Natural killer cell (primary cell): Measurements from ENCODE around the gene DNPH1. TPM values are rescaled to one million over a fixed set of nuclear protein-coding genes. Genes with fewer than 3 reads are reported as not detected.

Source experiments
- ATAC-seq, 3 donors: fragments of 150-1000 bp in 2 of 3; fragments of 200-7000 bp in 1 of 3; cut with Tn5 transposase; 1 replicate in 1 of 3; 2 replicates in 2 of 3; pipeline ENCODE4 v1.10.0; 2021; ENCODE audit warnings: mild to moderate bottlenecking in 2 of 3, moderate library complexity in 2 of 3
- DNase-seq, 2 donors: peaks; one replicate each; pipeline versions ENCODE4 v3.0.0 to v3.0.0-alpha.2; 2013 to 2021; ENCODE audit warnings: mixed read lengths in 1 of 2
- H3K27ac ChIP-seq: one replicate; pipeline ENCODE4 v1.5.1; 2013; ENCODE audit warnings: mild to moderate bottlenecking, low read length
- H3K27me3 ChIP-seq: one replicate; pipeline ENCODE4 v1.6.1; 2013; ENCODE audit warnings: low read length; ENCODE audit not compliant: control insufficient read depth, insufficient read depth
- H3K36me3 ChIP-seq: one replicate; pipeline ENCODE4 v1.6.1; 2013; ENCODE audit warnings: low read length; ENCODE audit not compliant: control insufficient read depth, insufficient read depth
- H3K4me1 ChIP-seq: one replicate; pipeline ENCODE4 v1.6.1; 2013; ENCODE audit warnings: low read length; ENCODE audit not compliant: control insufficient read depth, insufficient read depth
- H3K4me3 ChIP-seq: one replicate; pipeline ENCODE4 v1.5.1; 2013; ENCODE audit warnings: low read length
- H3K9me3 ChIP-seq: one replicate; pipeline ENCODE4 v1.6.1; 2013; ENCODE audit warnings: low read length; ENCODE audit not compliant: control insufficient read depth, insufficient read depth
- H3K27ac Mint-ChIP-seq, 2 donors: one replicate each; pipeline ENCODE4 v1.8.0; 2022; ENCODE audit warnings: mild to moderate bottlenecking in 2 of 2, mixed read lengths in 2 of 2, moderate library complexity in 1 of 2
- H3K27me3 Mint-ChIP-seq, 2 donors: one replicate each; pipeline ENCODE4 v1.8.0; 2022; ENCODE audit warnings: low read depth in 2 of 2, mixed read lengths in 2 of 2
- H3K36me3 Mint-ChIP-seq: one replicate; pipeline ENCODE4 v1.8.0; 2022; ENCODE audit warnings: mixed read lengths
- H3K4me1 Mint-ChIP-seq, 2 donors: one replicate each; pipeline ENCODE4 v1.8.0; 2022; ENCODE audit warnings: mixed read lengths in 2 of 2
- H3K4me3 Mint-ChIP-seq: one replicate; pipeline ENCODE4 v1.8.0; 2022; ENCODE audit warnings: mild to moderate bottlenecking, moderate library complexity, mixed read lengths
- H3K9me3 Mint-ChIP-seq, 2 donors: one replicate each; pipeline ENCODE4 v1.8.0; 2022; ENCODE audit warnings: mixed read lengths in 2 of 2
- CTCF ChIP-seq: fragments of 200-600 bp; IDR thresholded peaks from one replicate; pipeline ENCODE4 v1.8.0; 2022; ENCODE audit warnings: antibody characterized with exemption
- whole genome bisulfite sequencing: methylation state at CpG from one replicate; pipeline ENCODE4 v1.1.7; 2013; ENCODE audit warnings: missing lambda C conversion rate; ENCODE audit not compliant: insufficient coverage; 5-methylcytosine and 5-hydroxymethylcytosine counted together
- intact Hi-C: fragments of 100-400 bp; cut with micrococcal nuclease; formaldehyde crosslinking; loops from one replicate; pipeline ENCODE4 v1.14.2; 2022
- total RNA-seq, 4 donors: library from RNA; stranded (reverse); fragments of 120-200 nt in 1 of 4; gene quantifications; one replicate each; pipeline versions ENCODE4 v1.2.3 to v1.2.4, GENCODE V29; 2013 to 2022

Gene DNPH1
- total RNA-seq, 3 donors from 2014 or later (not counting 1 experiment from before 2014, with no cell fraction given) = 6.1 to 10.2 (median 8.0) TPM

DNA sequence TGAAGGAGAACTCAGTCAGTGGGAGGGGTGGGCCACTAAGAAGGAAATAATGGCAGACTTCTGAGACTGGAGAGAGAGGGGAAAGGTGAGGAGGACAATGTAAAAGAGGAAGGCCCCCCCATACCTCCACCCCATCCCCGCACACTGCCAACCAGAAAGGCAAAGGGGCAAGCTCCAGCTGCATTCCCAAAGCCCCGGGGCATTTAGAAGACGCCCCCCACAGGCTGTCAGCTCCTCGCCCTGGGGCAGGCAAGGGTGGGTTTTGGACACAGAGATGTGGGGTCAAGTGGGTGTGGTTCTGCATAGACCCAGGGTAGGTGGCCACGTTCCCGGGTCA is 48.0 kb upstream of the DNPH1 start:
- peaks cover 20% of the 10 kb centered on the region for H3K27me3 ChIP-seq
- ATAC-seq (no peak), DNase-seq (no peak)
- peaks cover 10 to 32% of the 10 kb centered on the region in 2 donors for H3K4me1 Mint-ChIP-seq
- peaks cover 31 to 38% of the 10 kb centered on the region in 2 donors for H3K27me3 Mint-ChIP-seq
- H3K36me3 ChIP-seq = no peaks in the 10 kb centered on the region
- peak overlapping the region; percentile 28 for H3K4me3 Mint-ChIP-seq
- intact Hi-C loops = no loop called here
- no peaks in the 10 kb centered on the region for H3K9me3 Mint-ChIP-seq
- peaks cover 23% of the 10 kb centered on the region for H3K4me1 ChIP-seq
- no peak overlapping the region for H3K4me3 ChIP-seq
- no peak overlapping the region for H3K27ac Mint-ChIP-seq
- H3K9me3 ChIP-seq = no peaks in the 10 kb centered on the region
- 94% methylated on average over 5 of the region's 6 CpGs for WGBS
- no peak overlapping the region for H3K27ac ChIP-seq
- H3K36me3 Mint-ChIP-seq = no peaks in the 10 kb centered on the region
- no peak for TF ChIP-seq CTCF

DNA sequence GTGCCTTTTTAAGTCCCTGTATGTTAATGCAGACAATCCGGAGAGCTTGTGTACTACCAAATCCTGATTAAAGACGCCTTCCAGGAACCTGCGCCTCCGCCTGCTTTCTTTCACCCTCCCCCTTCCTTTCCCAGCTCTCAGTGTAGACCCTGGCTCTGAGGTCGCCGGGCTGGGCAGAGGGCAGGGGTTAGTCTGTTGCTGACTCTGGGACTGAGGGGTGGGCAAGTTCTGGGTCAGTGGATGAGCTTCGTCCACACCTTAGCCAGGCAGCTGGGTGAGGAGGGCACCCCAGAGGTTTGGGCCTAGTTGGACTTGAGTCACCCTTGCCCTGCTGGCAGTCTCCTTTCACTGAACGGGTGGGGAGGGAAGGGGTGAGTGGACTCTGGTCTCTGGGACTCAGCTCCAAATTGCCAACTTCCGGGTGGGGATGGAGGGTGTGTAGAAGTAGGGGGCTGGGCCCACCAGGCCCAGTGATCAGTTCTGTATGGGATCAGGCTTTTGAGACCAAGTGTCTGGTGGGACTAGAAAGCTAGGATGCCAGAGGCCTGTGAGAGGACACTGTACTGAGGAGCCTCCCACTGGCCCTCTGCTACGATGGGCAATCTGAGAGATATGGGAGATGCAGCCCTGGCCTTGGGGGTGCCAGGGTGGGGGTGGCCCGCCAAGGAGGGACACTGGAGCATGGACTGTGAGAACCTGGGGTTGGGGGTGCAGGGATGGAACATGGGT is 47.5 kb upstream of the DNPH1 start:
- Histone ChIP-seq H3K27me3 (peaks cover 20% of the 10 kb centered on the region), H3K9me3 (no peaks in the 10 kb centered on the region), H3K4me1 (peaks cover 23% of the 10 kb centered on the region), H3K4me3 (no peak overlapping the region), H3K27ac (no peak overlapping the region), H3K36me3 (no peaks in the 10 kb centered on the region)
- WGBS = 83% methylated on average over 11 of the region's 11 CpGs
- no peak for TF ChIP-seq CTCF
- Mint-ChIP-seq H3K27ac (peak overlapping the region in 1 of 2 donors; percentile 24), H3K4me1 (peaks cover 10 to 32% of the 10 kb centered on the region in 2 donors), H3K4me3 (peak overlapping the region; percentile 28), H3K27me3 (peaks cover 26 to 39% of the 10 kb centered on the region in 2 donors), H3K9me3 (no peaks in the 10 kb centered on the region), H3K36me3 (no peaks in the 10 kb centered on the region)
- DNase-seq = no peak
- no peak for ATAC-seq
- intact Hi-C loops = no loop called here

- no peak for TF ChIP-seq CTCF
- Histone ChIP-seq H3K27me3 (peaks cover 20% of the 10 kb centered on the region), H3K36me3 (no peaks in the 10 kb centered on the region), H3K9me3 (no peaks in the 10 kb centered on the region), H3K4me3 (peak overlapping the region; percentile 24), H3K27ac (no peak overlapping the region), H3K4me1 (peaks cover 23% of the 10 kb centered on the region)
- Mint-ChIP-seq H3K4me3 (peak overlapping the region; percentile 83), H3K27ac (peak overlapping the region in 1 of 2 donors; percentile 24), H3K36me3 (no peaks in the 10 kb centered on the region), H3K27me3 (peaks cover 23 to 34% of the 10 kb centered on the region in 2 donors), H3K9me3 (no peaks in the 10 kb centered on the region), H3K4me1 (peaks cover 10 to 32% of the 10 kb centered on the region in 2 donors)
- ATAC-seq (peak; percentile 45 to 64 (median 62)), DNase-seq (peak; percentile 21 to 78)
- 5% methylated on average over 64 of the region's 64 CpGs for WGBS
- intact Hi-C loops = no loop called here
Observed at GRCh38 chr6:43275801-43276576, 46.7 kb upstream of the DNPH1 start.
